ENCODE measurements around the gene COX4I2. TPM values are rescaled to one million over a fixed set of nuclear protein-coding genes. Genes with fewer than 3 reads are reported as not detected.
A peak's percentile ranks its signal among the peaks of the same experiment; 100 is the strongest.

Gene COX4I2
- total RNA-seq, 4 donors from 2014 or later: 0.83 to 3.1 (median 2.6) TPM; not detected in 1

DNA sequence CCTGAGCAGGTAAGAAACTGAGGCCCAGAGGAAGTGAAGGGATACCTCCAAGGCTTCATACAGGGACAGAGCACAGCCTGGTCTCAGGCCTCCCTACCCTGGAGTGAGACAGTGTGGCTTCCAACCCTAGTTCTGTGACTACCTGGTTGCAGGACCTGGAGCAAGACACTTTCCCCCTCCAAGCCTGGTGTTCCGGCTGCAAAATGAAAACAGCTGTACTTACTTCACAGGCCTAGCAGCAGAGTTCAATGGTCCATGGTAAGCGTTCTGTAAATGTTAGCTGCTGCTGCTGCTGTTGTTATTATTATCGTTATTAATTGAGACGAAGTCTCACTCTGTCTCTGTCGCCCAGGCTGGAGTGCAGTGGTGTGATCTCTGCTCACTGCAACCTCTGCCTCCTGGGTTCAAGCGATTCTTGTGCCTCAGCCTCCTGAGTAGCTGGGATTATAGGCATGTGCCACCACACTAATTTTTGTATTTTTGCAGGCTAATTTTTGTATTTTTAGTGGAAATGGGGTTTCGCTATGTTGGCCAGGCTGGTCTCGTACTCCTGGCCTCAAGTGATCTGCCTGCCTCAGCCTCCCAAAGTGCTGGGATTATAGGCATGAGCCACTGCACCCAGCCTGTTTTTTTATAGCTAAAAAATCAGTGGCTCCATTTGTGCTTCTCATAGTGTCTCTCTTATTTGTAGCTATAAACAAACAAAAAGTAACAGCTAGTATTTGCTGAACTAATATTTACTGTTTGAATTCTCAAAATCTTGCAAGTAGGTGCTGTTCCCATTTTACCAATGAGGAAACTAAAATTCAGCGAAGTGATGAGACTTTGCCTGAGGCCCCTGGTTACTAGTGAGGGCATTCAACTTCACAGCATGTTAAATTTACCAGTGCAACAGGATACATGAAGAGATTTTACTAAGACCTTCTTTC is 41.9 kb downstream of the COX4I2 start:
- H3K9me3 ChIP-seq: no peaks in the 10 kb centered on the region
- TF ChIP-seq, protein P1, sequence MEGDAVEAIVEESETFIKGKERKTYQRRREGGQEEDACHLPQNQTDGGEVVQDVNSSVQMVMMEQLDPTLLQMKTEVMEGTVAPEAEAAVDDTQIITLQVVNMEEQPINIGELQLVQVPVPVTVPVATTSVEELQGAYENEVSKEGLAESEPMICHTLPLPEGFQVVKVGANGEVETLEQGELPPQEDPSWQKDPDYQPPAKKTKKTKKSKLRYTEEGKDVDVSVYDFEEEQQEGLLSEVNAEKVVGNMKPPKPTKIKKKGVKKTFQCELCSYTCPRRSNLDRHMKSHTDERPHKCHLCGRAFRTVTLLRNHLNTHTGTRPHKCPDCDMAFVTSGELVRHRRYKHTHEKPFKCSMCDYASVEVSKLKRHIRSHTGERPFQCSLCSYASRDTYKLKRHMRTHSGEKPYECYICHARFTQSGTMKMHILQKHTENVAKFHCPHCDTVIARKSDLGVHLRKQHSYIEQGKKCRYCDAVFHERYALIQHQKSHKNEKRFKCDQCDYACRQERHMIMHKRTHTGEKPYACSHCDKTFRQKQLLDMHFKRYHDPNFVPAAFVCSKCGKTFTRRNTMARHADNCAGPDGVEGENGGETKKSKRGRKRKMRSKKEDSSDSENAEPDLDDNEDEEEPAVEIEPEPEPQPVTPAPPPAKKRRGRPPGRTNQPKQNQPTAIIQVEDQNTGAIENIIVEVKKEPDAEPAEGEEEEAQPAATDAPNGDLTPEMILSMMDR (IDR thresholded peaks at IDR 0.05): no peak
- no peak for TF ChIP-seq POLR2A (IDR thresholded peaks at IDR 0.05)
- H3K36me3 ChIP-seq: peaks cover 0 to 65% (median 0%) of the 10 kb centered on the region in 3 donors
- no peak overlapping the region for H3K4me3 ChIP-seq
- 86 to 91% methylated on average over 9 of the region's 9 CpGs for WGBS, 2 donors
- DNase-seq: no peak
- intact Hi-C loops (cut with DNase I): no loop called here
- H3K27me3 ChIP-seq: no peaks in the 10 kb centered on the region
- H3K4me1 ChIP-seq: peaks cover 19 to 95% (median 60%) of the 10 kb centered on the region in 3 donors
- no peak overlapping the region for H3K27ac ChIP-seq

DNA sequence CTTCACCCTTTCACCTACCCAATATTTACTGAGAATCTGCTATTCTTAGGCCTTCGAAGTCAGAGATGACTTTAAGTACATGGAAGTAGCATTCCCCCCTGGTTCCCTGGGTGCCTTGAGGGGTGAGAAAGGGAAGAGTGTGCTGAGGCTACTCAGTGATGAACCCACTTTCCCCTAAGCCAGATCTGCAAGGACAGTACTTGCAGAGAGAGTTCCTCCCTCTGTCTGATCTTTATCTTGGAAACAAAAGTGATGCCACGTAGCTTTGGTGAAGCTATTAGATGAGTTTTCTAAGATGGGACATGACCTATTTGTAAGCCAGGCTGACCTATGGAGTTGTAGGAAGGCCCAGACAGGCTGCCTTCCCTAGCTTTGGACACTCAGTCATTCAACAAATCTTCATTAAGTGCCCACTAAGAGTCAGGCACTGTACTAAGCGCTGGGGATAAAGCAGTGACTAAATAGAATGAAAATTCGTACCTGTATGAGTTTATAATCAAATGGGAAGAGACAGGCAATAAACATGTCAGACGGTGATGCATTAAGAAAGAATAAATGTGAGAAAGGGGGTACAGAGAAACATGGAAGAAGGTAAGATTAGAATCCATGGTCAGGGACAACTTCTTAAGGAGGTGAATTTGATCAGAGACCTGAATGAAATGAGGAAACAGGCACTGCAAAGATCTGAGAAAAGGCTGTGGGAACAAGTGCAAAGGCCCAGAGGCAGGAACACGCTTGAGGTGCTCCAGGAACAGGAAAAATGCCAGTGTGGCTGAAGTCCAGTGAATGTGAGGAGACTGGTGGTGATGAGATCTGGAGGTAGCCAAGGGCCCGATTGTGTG is 42.8 kb downstream of the COX4I2 start:
- H3K27me3 ChIP-seq: no peaks in the 10 kb centered on the region
- DNase-seq: no peak
- no peak overlapping the region for H3K4me3 ChIP-seq
- WGBS, 2 donors: 77 to 80% methylated on average over 7 of the region's 7 CpGs
- H3K36me3 ChIP-seq: peaks cover 0 to 65% (median 0%) of the 10 kb centered on the region in 3 donors
- intact Hi-C loops (cut with DNase I): no loop called here
- TF ChIP-seq POLR2A (IDR thresholded peaks at IDR 0.05): no peak
- TF ChIP-seq, protein P1 (IDR thresholded peaks at IDR 0.05): no peak
- H3K9me3 ChIP-seq: no peaks in the 10 kb centered on the region
- peak overlapping the region in 1 of 4 donors; percentile 11 for H3K27ac ChIP-seq
- H3K4me1 ChIP-seq: peaks cover 14 to 95% (median 56%) of the 10 kb centered on the region in 3 donors

DNA sequence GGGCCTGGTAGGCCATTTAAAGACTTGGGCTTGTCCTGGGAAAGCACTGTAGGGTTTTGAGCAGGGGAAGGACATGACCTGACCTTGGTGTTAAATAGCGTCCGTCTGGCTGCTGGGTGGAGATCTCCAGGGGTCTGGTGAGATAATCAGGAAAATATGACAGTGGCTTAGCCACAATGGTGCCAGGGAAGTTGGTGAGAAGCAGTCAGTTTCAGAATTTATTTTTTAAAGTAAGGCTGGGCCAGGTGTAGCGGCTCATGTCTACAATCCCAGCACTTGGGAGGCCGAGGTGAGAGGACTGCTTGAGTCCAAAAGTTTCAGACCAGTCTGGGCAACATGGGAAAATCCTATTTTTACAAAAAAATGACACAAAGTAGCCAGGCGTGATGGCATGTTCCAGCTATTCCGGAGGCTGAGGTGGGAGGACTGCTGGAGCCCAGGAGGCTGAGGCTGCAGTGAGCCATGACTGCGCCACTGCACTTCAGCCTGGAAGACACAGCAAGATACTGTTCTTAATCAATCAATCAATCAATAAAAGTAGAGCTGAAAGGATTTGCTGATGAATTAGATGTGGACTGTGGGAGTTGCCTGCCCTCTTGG is 43.5 kb downstream of the COX4I2 start:
- Histone ChIP-seq H3K27ac (peak overlapping the region in 1 of 4 donors; percentile 11), H3K4me3 (no peak overlapping the region), H3K9me3 (no peaks in the 10 kb centered on the region), H3K4me1 (peaks cover 8 to 95% (median 51%) of the 10 kb centered on the region in 3 donors), H3K36me3 (peaks cover 0 to 67% (median 0%) of the 10 kb centered on the region in 3 donors), H3K27me3 (no peaks in the 10 kb centered on the region)
- TF ChIP-seq, protein P1 (IDR thresholded peaks at IDR 0.05): no peak
- no peak for TF ChIP-seq POLR2A (IDR thresholded peaks at IDR 0.05)
- intact Hi-C loops (cut with DNase I): no loop called here
- 86 to 89% methylated on average over 6 to 7 of the region's 7 CpGs for WGBS, 2 donors
- DNase-seq: no peak

DNA sequence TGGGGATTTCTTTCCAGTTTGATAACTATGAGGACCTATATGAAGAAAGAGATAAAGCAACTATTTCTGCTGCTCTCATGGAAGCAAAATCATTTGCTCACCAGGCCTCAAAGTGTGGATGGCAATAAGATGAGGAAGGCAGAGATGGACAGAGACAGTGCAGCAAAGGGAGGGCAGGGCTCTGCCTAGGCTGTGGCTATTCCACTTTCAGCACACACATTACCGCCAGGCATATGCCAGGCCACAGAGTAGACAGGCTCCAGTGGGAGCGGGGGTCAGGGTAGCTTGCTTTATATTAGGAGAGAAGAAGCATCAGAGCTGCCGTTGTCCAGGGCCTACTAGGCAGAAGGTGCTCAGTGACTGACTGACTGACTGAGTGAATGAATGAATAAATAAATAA is 44.1 kb downstream of the COX4I2 start:
- H3K27ac ChIP-seq: no peak overlapping the region
- H3K27me3 ChIP-seq: no peaks in the 10 kb centered on the region
- peaks cover 3 to 91% (median 46%) of the 10 kb centered on the region in 3 donors for H3K4me1 ChIP-seq
- H3K36me3 ChIP-seq: peaks cover 0 to 67% (median 0%) of the 10 kb centered on the region in 3 donors
- intact Hi-C loops (cut with DNase I): no loop called here
- 94% methylated on average over 3 of the region's 3 CpGs for WGBS, 2 donors
- no peak overlapping the region for H3K4me3 ChIP-seq
- DNase-seq: no peak
- H3K9me3 ChIP-seq: no peaks in the 10 kb centered on the region
- TF ChIP-seq POLR2A (IDR thresholded peaks at IDR 0.05): no peak
- TF ChIP-seq, protein P1 (IDR thresholded peaks at IDR 0.05): no peak
